HG03432 (cell line): ENCODE data around the gene HAX1.
"Not testable (repeated sequence)": the region's sequence is repeated elsewhere in the genome, so short reads cannot be mapped to it uniquely, and the experiment has no call there.

Source experiments
- ATAC-seq: cut with Tn5 transposase; IDR thresholded peaks from one replicate; pipeline ENCODE4 v1.9.1; 2021; ENCODE audit warnings: mild to moderate bottlenecking, moderate library complexity; ENCODE audit not compliant: unreplicated experiment

Gene HAX1

GRCh38 chr1:154272217-154272998, at the start of gene HAX1:
Gene HAX1, plus strand, starts transcription at chr1:154272629. Its CDS starts 95 bp downstream, at chr1:154272724.
- peak; percentile 91 for ATAC-seq

GRCh38 chr1:154222918-154223317, 49.5 kb upstream of the HAX1 start:
- no peak for ATAC-seq

- no peak for ATAC-seq
These were observed 48.8 kb upstream of the HAX1 start for GRCh38 chr1:154223621-154224020.

GRCh38 chr1:154225370-154225769, 47.1 kb upstream of the HAX1 start:
- no peak for ATAC-seq

- ATAC-seq, result not testable (repeated sequence)
These were observed 41.3 kb upstream of the HAX1 start for GRCh38 chr1:154231112-154231511.

GRCh38 chr1:154233127-154233526, 39.3 kb upstream of the HAX1 start:
- ATAC-seq, result not testable (repeated sequence)

- no peak for ATAC-seq
These were observed 35.6 kb upstream of the HAX1 start for GRCh38 chr1:154236855-154237254.

- ATAC-seq, result no peak
These were observed 35.0 kb upstream of the HAX1 start for GRCh38 chr1:154237435-154237834.

GRCh38 chr1:154237880-154238506, 34.4 kb upstream of the HAX1 start:
- ATAC-seq, result no peak

GRCh38 chr1:154239491-154239890, 32.9 kb upstream of the HAX1 start:
- no peak for ATAC-seq

- no peak for ATAC-seq
These were observed 32.1 kb upstream of the HAX1 start for GRCh38 chr1:154240294-154240833.

GRCh38 chr1:154241703-154242351, 30.6 kb upstream of the HAX1 start:
- ATAC-seq, result no peak

- no peak for ATAC-seq
These were observed 18.8 kb upstream of the HAX1 start for GRCh38 chr1:154253671-154254070.

- ATAC-seq, result no peak
These were observed 15.7 kb upstream of the HAX1 start for GRCh38 chr1:154256686-154257085.

GRCh38 chr1:154258784-154259183, 13.6 kb upstream of the HAX1 start:
- no peak for ATAC-seq

GRCh38 chr1:154260127-154260526, 12.3 kb upstream of the HAX1 start:
- ATAC-seq, result no peak

- ATAC-seq, result no peak
These were observed 8.7 kb upstream of the HAX1 start for GRCh38 chr1:154263465-154264332.

GRCh38 chr1:154264454-154264853, 8.0 kb upstream of the HAX1 start:
- no peak for ATAC-seq

GRCh38 chr1:154265586-154265985, 6.8 kb upstream of the HAX1 start:
- ATAC-seq, result no peak

GRCh38 chr1:154270833-154271232, 1.6 kb upstream of the HAX1 start:
- ATAC-seq, result no peak
